ENCODE results near the gene CNGA1.
A peak's percentile ranks its signal among the peaks of the same experiment; 100 is the strongest.

CNGA1 gene

GRCh38 chr4:48016141-48017107 lies at the start of gene CNGA1, which contains the start of gene NIPAL1:
TSS of gene CNGA1 (minus strand) at chr4:48016681. CDS start at chr4:47952689, 63,992 bp downstream.
TSS of gene NIPAL1 (plus strand) at chr4:48016772. CDS start at chr4:48016840, 68 bp downstream.
- DNase-seq: peak; percentile 60

DNA sequence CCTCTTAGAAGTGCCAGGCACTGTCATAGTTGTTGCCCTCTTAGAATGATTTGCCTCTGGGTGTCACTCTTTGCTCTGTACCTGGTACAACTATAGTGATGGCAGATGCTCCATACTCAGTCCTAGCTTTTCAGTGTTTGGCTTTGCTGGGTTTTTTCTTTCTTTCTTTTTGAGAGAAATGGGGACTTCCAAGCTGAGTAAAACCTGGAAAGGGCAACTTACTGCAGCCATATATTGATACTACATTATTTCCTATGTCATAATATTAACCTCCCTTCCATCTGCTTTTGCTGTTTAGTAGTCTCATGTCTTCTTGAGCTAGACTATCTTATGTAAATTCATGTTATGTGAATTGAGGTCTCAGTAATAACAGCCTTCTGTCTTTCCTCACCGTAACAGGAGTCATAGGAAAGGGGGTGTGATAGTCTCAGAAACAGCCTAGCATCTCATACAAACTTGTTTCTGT lies 49.1 kb upstream of the CNGA1 start:
- DNase-seq: no peak

DNA sequence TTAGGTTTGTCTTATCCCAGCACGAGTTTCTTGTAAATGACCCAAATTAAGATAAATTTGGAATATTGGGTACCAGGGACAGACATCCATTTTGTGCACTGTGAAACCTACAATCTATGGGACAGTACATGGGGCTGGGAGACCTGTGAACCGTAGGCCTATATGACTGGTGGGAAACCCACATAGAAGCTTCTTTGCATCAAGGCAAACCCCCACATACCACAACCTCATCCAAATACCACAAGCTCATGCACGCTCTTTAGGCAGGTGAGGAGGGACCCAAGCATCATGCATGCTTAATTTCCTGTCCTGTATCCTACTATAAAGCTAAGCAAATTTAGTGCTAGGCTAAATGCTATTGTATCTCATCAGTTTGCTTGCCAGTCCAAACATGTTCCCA lies 47.9 kb upstream of the CNGA1 start:
- DNase-seq: no peak

DNA sequence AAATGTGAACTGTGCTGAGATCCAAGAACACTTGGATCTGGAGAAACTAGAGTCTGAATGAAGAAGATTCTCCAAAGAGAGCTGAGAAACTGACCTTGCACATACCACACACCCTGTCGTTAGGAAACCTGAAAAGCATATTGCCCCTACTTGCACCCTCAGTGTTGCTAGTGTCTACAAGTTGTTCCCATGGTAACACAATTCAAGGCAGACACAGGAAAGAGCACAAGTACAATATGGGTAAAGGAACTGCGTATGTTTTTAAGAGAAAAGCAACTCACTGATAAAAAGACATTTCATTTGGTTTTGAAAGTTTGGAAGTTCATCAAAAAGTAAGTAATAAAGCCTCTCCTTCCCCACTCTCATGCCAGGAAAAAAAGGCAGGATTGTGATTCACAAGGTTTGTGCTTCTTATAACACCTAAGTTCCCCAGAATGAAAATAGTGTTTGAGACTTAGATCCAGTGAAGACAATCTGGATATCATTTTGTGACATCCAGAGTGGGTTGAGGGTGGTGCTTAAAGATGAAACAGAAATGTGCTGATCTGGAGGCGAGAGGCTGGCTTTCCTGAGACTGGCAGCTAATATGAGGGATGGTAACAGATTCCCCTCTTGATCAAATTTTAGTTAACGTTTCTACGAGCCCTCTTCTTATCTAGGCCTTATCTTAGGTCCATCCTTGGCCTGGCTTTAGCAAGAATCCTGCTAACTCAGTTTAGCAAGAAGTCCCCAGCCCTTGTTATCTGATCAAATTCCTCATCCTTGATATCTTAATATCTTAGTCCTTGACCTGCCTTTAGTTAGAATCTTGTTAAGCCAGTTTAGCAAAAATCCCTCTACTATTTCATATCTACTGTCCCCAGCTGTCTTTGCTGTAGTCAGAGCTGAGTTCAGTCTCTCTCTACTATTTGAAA lies 42.4 kb upstream of the CNGA1 start:
- DNase-seq: no peak

DNA sequence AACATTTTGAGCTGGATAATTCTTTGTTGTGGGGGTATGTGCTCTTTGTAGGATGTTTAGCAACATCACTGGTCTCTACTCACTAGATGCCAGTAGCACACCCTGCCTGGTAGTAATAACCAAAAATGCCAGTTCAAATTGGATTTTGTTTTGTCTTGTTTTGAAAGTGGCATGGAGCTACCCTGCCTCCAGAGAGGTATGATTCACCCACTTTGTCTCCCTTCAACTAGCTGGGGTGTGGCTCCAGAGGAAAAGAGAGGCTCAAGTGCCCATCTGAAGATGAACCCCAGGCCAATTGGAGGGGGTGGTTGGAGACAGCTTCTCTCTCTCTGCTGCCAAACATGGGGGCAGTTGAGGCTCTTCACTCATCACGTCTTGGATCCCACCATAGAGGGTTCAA lies 34.6 kb upstream of the CNGA1 start:
- DNase-seq: no peak

DNA sequence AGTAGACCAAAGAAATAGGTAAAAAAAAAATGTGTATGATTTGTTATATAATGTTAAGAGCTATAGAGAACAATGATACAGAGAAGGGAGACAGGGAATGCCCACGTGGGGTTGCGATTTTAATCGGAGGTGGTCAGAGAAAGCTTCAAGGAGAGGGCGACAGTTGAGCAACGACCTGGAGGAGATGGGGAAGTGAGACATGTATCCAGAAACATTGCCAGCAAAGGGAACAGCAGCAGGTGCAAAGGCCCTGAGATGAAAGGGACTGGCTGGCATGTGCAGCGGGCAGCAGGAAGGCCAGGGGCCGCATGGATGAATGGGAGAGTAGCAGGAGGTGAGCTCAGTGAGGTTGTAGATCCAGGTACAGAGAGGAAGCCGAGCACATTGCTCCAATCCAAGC lies 33.0 kb upstream of the CNGA1 start:
- no peak for DNase-seq

DNA sequence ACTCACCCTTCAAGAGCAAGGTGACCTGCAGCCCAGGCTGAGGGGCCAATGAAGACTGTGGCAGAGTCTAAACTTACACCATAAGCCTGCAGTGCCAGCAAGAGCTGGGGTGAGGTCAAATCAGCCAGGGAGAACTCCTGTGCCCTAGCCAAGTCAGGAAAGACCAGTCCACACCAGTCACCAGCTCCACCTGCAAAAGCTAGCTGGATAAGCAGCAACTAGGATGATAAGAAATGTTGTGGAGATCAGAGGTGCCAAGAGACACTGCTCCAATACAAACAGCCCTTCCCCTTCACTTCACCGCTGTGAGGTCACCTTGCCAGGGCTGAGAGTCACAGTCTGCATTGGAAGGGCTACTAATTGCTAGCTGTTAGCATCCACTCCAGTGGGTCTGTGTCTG lies 31.4 kb upstream of the CNGA1 start:
- DNase-seq: no peak

- no peak for DNase-seq
Observed at GRCh38 chr4:48047421-48047844, 31.0 kb upstream of the CNGA1 start.

DNA sequence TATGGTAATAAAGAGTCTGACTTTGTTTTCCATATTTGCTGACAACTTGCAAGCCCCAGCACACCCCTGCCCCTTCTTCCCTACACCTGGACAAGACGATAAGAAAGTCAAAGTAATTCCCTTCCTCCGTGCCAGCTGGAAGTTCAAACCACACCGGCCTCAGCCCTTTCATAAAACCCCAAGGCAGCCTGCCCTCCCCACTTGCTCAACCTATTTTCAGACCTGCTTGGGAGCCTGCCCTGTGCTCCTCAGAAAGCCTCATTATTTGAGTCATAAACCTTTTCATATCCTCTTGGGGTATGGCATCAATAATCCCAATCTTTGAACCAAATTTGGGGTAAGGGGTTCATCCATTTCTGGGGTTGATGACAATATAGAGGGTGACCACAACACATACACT lies 29.6 kb upstream of the CNGA1 start:
- DNase-seq: no peak

GRCh38 chr4:48044298-48044697 lies 27.8 kb upstream of the CNGA1 start:
- DNase-seq: no peak

DNA sequence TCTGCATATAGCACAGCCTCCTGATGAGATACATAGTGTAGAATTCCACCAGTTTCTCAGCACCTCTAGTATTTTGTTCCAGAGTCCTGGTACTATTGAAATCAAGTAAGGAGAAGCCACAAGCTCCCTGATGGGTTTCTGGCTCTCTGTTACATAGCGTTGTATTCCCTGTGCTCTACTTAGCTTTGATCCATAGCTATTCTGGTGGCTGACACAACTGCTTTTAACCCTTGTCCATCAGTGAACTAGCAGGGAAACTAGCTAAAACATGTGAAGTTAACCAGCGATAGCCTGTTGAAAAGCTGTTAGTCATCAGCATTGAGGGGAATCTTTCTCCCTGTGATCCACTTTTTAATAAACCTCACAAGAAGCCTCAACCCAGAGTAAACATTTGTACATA lies 27.0 kb upstream of the CNGA1 start:
- no peak for DNase-seq

- no peak for DNase-seq
Observed at GRCh38 chr4:48042979-48043461, 26.5 kb upstream of the CNGA1 start.

DNA sequence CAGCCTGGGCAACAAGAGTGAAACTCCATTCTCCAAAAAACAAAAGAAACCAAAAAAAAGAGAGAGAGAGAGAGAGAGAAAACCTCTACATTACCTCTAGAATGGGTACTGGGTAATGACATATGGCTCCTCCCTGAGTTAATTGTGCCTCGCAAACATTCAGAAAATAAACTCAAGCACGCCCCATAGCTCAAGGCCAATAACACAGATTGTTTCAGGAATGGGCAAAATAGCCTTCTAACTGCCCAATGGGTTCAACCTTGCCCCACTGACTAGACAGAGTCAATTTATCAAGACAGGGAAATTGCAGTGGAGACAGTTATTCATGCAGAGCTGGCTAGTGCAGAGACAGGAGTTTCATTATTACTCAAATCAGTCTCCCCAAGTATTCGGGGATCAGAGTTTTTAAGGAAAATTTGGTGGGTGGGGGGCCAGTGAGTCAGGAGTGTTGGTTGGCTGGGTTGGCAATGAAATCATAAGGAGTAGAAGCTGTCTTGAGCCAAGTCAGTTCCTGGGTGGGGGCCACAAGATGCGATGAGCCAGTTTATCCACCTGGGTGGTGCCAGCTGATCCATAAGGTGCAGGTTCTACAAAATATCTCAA lies 25.2 kb upstream of the CNGA1 start:
- no peak for DNase-seq

- DNase-seq: no peak
Observed at GRCh38 chr4:48039561-48039960, 23.1 kb upstream of the CNGA1 start.

GRCh38 chr4:48038666-48039065 lies 22.2 kb upstream of the CNGA1 start:
- no peak for DNase-seq

- DNase-seq: no peak
Observed at GRCh38 chr4:48037117-48037462, 20.6 kb upstream of the CNGA1 start.

DNA sequence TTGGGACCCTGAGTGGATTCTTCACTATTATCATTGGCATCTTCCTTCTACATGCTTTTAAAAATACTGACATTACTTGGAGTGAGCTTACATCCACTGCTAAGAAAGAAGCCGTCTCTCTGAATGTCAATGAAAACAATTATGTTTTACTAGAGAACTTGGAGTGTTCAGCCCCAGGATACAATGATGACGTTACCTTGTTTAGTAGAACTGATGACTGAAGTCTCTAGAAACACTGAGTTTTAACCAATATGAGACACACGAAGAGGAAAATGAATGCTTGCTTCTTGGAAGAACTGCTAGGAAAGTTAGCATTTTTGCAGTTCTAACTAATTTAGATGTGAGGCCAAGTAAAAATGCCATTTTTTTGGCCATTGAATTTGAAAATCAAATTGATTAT lies 19.5 kb upstream of the CNGA1 start:
- DNase-seq: no peak

DNA sequence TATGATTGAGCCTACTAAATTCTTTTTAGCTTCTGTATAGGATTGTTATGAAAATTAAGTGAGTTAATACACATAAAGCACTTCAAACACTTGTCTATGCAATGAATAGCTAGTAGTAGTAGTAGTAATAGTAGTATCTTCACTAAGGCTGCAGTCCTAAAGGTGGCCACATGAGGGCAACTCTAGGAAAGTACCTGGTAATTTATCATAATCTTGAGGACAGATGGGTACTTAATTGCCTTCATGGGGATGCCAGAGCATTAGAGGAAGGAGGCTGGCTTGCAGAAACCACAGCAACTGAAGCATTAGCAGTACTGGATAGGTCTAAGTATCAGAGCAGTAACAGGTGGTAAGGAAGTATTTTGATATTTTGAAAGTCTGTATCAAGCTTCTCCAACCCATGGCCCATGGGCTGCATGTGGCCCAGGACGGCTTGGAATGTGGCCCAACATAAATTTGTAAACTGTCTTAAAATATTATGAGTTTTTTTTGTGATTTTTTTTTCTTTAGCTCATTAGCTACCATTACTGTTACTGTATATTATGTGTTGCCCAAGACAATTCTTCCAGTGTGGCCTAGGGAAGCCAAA lies 17.4 kb upstream of the CNGA1 start:
- DNase-seq: peak; percentile 11

GRCh38 chr4:48033412-48033811 lies 16.9 kb upstream of the CNGA1 start:
- no peak for DNase-seq

- no peak for DNase-seq
Observed at GRCh38 chr4:48032721-48033120, 16.2 kb upstream of the CNGA1 start.

DNA sequence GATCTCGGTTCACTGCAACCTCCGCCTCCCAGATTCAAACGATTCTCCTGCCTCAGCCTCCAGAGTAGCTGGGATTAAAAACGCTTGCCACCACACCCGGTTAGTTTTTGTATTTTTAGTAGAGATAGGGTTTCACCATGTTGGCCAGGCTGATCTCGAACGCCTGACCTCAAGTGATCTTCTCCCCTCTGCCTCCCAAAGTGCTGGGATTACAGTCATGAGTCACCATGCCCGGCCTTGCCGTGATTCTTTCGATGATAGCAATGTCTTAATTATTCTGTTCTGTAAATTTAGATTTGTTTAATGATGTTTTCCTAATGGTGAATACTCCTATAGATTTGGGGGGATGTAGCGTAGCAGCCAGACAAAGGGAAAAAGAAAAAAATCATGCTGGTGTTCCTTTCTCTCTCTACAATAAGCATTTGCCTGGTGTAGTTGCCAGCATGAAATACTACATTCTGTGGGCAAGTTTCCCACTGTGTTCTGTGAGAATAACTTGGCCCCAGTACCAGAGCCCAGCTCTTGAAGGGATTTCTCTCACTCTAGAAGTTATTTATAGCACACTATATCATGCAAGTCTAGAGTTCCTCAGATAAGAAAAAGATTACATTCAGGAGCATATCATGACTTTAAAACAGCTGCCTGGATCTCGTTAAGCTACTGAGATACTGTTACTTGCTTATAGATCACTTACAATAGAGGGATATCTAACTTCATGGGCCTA lies 15.5 kb upstream of the CNGA1 start:
- DNase-seq: no peak

GRCh38 chr4:48030470-48030869 lies 14.0 kb upstream of the CNGA1 start:
- DNase-seq: no peak

Data from NCI-H526 treated with DMSO at 0.1 percent for 48 hours (cell line).